HG02981 (cell line): ENCODE results near the gene HOXC10.

Experiments
- ATAC-seq: cut with Tn5 transposase; IDR thresholded peaks from one replicate; pipeline ENCODE4 v1.9.1; 2021; ENCODE audit warnings: mild to moderate bottlenecking, moderate library complexity; ENCODE audit not compliant: unreplicated experiment

The HOXC10 gene

GRCh38 chr12:53950789-53951576, 34.0 kb upstream of the HOXC10 start:
- no peak for ATAC-seq

- no peak for ATAC-seq
Measured at GRCh38 chr12:53951577-53952334, 33.2 kb upstream of the HOXC10 start.

GRCh38 chr12:53952335-53952694, 32.6 kb upstream of the HOXC10 start:
- no peak for ATAC-seq

- no peak for ATAC-seq
Measured at GRCh38 chr12:53952871-53953734, 31.8 kb upstream of the HOXC10 start.

DNA sequence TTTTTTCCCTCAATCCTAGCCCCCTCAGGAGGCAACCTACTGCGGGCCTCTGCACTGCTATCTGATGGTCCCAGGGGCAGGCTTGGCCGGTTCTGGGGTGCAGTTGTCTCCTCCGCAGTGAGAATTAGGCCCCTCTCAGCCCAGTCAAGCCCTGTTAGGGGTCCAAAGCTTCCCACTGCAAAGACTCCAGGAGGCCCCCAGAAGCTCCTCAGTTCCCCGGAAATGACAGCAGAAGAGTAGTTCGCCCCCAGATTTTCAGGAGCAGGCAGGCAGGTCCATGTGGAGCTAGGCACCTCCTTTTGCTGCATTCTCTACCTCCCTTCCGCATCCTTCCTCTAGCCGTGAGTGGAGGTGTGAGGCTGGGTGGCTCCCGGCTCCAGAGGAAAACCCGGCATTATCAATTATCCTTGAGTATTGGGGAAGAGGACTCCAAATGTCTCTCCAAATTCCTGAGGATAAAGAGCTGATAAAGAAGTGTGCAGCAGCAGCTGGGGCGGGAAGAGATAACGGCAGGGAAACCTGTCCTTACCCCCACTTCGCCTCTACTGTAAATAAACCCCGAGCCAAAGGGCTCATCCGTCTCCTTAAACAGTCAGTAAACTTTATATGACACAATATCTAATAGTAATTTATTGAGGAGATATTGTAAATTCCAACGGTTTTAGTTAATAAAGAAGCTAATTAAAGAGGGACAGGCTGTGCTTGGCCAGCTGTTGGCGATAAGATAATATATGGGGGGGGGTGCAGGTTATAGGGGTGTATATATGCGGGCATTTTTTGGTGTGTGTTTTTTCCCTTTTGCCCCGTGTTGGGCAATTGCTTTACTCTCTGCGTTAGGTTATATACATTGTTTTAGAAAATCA, 30.9 kb upstream of the HOXC10 start:
- no peak for ATAC-seq

- no peak for ATAC-seq
Measured at GRCh38 chr12:53954694-53955035, 30.3 kb upstream of the HOXC10 start, which contains the start of gene HOXC12. TSS of gene HOXC12 (plus strand) at chr12:53954903. CDS start at chr12:53954930, 27 bp downstream.

GRCh38 chr12:53955036-53955775, 29.7 kb upstream of the HOXC10 start:
- ATAC-seq, result no peak

GRCh38 chr12:53955776-53956250, 29.1 kb upstream of the HOXC10 start:
- ATAC-seq, result no peak

DNA sequence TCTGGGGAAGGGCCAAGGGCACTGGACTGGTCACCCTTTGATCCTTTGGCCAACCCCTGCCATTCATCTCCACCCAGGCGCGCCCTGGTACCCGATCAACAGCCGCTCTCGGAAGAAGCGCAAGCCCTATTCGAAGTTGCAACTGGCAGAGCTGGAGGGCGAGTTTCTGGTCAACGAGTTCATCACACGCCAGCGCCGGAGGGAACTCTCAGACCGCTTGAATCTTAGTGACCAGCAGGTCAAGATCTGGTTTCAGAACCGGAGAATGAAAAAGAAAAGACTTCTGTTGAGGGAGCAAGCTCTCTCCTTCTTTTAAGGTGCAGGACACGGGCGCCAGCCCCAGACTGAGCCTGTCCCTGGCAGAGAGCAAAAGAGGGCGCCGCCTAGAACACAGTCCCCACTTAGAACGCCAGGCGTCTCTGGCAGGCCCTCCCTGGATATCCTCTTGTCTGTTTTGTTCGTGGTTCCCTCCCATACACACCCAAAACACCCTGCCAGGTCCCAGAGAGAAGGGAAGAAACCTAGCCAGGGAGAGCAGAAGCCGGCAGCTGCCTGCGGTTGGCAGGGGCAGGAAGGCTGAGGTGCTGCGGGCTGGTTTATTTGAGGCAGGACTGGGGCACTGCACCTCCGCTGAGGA, 28.6 kb upstream of the HOXC10 start:
- no peak for ATAC-seq

- no peak for ATAC-seq
Measured at GRCh38 chr12:53956914-53957536, 27.9 kb upstream of the HOXC10 start.

- no peak for ATAC-seq
Measured at GRCh38 chr12:53958128-53958527, 26.8 kb upstream of the HOXC10 start.

DNA sequence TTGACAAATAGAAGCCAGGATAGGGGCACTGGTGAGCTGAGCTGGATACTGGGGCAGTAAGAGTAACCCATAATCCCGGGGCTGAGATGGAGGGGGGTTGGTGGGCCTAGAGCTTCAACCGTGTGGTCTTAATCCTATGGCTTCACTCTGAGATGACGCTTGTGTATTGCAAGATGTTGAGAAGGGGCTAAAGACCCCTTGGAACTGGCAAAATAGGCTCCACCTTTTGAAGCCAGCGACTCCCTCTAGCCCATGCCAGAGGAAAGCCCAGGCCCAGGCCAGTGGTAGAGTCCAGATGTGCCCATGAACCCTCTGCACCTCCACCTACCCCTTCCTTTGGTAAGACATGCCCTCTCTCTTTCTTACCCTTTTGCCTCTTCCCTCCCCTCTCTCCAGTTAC, 25.6 kb upstream of the HOXC10 start:
- ATAC-seq, result no peak

GRCh38 chr12:53960187-53961024, 24.5 kb upstream of the HOXC10 start:
- no peak for ATAC-seq

DNA sequence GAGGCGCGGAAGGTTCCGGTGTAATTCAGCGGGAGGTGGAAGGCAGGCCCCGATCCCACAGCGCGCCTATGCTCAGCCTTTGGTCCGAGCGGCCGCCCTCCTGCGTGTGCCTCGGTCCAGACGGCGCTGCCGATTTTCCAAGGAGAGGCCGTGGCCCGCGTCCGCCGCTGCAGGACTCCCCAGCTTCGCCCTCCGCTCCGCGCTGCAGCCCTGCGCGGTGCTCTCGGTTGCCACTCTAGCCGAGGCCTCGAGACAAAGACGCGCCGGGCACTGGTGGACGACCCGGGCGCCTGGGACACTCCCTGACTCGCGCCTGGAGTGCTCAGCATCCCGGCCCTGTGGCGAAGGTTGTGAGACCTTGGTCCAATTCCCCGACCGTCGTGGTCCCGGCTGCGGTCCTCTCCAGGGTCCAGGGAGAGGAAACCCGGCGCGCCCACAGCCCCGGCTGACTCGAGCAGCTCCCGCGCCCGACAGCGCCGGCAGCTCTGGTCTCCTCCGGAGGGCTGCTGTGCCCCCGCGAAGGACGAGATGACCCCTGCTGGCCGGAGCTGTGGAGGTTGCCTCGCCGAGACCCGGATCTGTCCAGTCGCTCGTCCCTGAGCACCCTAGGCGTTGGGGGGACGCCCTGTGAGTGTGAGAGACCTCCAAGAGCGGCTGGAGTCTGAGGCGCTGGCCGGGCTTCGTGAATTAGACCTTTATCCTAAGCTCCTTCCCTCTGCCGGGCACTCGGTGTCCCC, 23.8 kb upstream of the HOXC10 start:
- ATAC-seq, result no peak

- ATAC-seq, result no peak
Measured at GRCh38 chr12:53963005-53963404, 21.9 kb upstream of the HOXC10 start.

- ATAC-seq, result no peak
Measured at GRCh38 chr12:53963434-53964314, 21.3 kb upstream of the HOXC10 start.
